Measurements from ENCODE around the gene FGF19.

Gene FGF19

DNA sequence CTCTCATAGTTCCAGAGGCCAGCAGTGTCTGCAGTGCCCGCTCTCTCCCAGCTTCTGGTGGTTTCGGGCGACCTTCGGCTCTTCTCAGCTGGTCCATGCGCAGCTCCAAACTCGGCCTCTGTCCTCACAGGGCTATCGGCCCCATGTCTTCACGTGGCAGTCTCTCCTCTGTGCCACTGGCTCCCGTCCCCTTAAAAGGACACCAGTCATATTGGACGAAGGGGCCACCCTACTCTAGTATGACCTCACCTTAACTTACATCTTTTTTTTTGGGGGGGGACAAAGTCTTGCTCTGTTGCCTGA is 42.5 kb downstream of the FGF19 start:
- DNase-seq, result no peak
- peaks cover 5% of the 10 kb centered on the region for H3K36me3 ChIP-seq (replicated peaks)
- H3K27ac ChIP-seq, result no peak overlapping the region
- in situ Hi-C loops (cut with HindIII; ENCODE audit: low pct_ligation_motif_present, low sequenced_read_pairs), result loop anchor here (25.0 kb wide), 1 partner anchor 549 kb away; no protein-coding TSS in a partner anchor
- H3K4me3 ChIP-seq (ENCODE audit: low read depth, low read length), result no peak overlapping the region
- TF ChIP-seq CTCF (IDR thresholded peaks at IDR 0.05; ENCODE audit: low read depth, low read length, missing control alignments), result no peak
- no peaks in the 10 kb centered on the region for H3K27me3 ChIP-seq (replicated peaks)

DNA sequence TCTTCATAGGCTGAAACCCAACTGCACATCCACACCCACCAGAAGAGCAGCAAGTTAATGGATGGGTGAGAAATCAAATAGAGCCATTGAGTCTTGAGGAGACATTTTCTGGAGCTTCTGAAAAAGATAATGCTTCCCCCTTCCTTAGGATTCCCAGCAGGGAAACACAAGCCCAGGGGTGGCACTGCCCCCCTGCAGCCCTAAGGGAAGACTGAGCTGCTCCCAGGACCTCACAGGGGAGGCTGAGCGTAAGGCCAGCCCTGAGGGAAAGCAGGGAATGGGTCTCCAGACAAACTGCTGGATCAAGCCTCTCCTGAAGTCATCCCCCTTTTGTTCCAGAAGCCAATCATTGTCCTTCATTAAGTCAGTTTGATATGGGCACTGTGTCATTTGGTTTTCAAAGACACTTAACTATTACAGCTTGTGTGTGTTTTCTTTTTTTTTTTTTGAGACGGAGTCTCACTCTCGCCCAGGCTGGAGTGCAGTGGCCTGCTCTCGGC is 43.8 kb downstream of the FGF19 start:
- peaks cover 5% of the 10 kb centered on the region for H3K36me3 ChIP-seq (replicated peaks)
- H3K4me3 ChIP-seq (ENCODE audit: low read depth, low read length), result no peak overlapping the region
- in situ Hi-C loops (cut with HindIII; ENCODE audit: low pct_ligation_motif_present, low sequenced_read_pairs), result loop anchor here (25.0 kb wide), 1 partner anchor 548 kb away; no protein-coding TSS in a partner anchor
- no peak for TF ChIP-seq CTCF (IDR thresholded peaks at IDR 0.05; ENCODE audit: low read depth, low read length, missing control alignments)
- no peak for DNase-seq
- no peaks in the 10 kb centered on the region for H3K27me3 ChIP-seq (replicated peaks)
- H3K27ac ChIP-seq, result no peak overlapping the region

GRCh38 chr11:69659591-69659990 is 44.2 kb downstream of the FGF19 start:
- Histone ChIP-seq H3K27me3 (replicated peaks) (no peaks in the 10 kb centered on the region), H3K27ac (no peak overlapping the region), H3K4me3 (ENCODE audit: low read depth, low read length) (no peak overlapping the region), H3K36me3 (replicated peaks) (peaks cover 2% of the 10 kb centered on the region)
- no peak for DNase-seq
- no peak for TF ChIP-seq CTCF (IDR thresholded peaks at IDR 0.05; ENCODE audit: low read depth, low read length, missing control alignments)
- in situ Hi-C loops (cut with HindIII; ENCODE audit: low pct_ligation_motif_present, low sequenced_read_pairs), result loop anchor here (25.0 kb wide), 1 partner anchor 547 kb away; no protein-coding TSS in a partner anchor

DNA sequence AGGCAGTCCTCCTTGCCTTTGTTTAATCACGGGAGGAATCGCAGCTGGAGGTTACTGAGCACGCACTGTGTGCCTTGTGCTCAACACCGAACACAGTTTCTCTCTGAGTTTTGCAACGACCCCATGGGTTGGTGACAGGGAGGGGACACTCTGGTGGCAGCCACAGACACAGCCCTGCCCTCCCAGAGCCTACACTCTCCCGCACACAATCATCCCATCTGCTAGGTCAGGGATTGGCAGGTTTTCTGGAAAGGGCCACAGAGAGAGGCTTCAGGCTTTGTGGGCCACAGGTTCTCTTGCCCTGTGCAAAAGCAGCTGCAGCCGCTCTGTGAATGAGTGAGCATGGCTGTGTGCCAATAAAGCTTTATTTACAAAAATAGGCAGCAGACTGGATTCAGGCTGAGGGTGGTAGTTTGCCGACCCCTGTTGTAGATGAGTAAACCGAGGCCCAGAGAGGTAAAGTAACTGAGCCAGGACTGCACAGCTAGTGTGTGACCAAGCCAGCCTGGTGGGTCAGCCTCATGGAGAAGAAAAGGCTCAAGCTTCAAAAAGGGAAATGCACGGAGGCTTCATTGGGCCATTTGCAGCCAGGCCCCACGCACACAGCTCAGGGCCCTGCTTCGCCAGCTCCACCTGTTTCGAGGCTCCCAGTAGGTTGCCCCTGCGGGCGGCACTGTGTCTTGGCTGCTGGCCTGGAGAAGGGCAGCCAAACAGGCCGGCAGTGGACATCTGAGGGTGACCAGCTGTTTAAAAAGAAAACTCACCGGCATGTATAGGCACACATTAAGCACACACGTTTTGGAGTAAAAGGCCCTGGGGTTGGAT is 45.0 kb downstream of the FGF19 start:
- in situ Hi-C loops (cut with HindIII; ENCODE audit: low pct_ligation_motif_present, low sequenced_read_pairs), result loop anchor here (25.0 kb wide), 1 partner anchor 547 kb away; no protein-coding TSS in a partner anchor
- DNase-seq, result no peak
- Histone ChIP-seq H3K27me3 (replicated peaks) (no peaks in the 10 kb centered on the region), H3K4me3 (ENCODE audit: low read depth, low read length) (no peak overlapping the region), H3K27ac (no peak overlapping the region), H3K36me3 (replicated peaks) (peaks cover 6% of the 10 kb centered on the region)
- no peak for TF ChIP-seq CTCF (IDR thresholded peaks at IDR 0.05; ENCODE audit: low read depth, low read length, missing control alignments)

DNA sequence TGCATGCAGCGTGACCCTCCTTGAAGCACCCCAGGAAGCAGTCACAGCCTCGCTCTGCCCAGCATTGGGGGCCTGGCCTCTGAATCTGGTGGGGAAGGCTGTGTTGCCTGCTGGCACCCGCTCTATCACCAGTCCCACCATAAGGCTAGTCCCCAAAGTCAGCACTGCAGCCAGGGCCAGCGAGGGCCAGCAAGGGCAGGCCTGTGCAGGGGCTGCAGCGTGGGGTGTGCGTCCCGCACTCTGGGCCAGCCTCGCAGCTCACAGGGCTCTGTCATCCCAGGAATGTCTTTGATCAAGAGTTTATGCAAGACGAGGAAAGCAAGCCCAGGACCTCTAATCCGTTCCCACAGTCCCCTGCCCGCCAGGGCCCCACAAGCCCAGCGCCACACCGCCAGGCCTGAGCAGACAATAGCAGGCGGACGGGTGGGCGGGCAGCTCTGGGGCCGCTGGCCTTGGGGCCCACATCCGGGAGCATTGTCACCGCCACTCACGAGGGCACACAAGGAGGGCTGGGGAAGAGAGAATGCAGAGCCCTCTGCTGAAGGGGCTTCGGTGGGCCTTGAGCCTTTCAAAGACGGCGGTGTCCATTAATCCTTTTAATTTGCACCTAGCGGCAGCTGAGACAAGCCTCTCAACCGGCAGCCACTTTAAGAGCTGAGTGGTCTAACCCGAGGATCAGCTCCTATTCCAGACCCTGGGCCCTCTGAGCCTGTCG is 45.8 kb downstream of the FGF19 start:
- peaks cover 12% of the 10 kb centered on the region for H3K36me3 ChIP-seq (replicated peaks)
- H3K27me3 ChIP-seq (replicated peaks), result no peaks in the 10 kb centered on the region
- no peak overlapping the region for H3K4me3 ChIP-seq (ENCODE audit: low read depth, low read length)
- DNase-seq, result no peak
- in situ Hi-C loops (cut with HindIII; ENCODE audit: low pct_ligation_motif_present, low sequenced_read_pairs), result loop anchor here (25.0 kb wide), 1 partner anchor 546 kb away; no protein-coding TSS in a partner anchor
- no peak for TF ChIP-seq CTCF (IDR thresholded peaks at IDR 0.05; ENCODE audit: low read depth, low read length, missing control alignments)
- H3K27ac ChIP-seq, result no peak overlapping the region

Data from brain microvascular endothelial cell (primary cell).